Stomach (tissue), 9 donors: Measurements from ENCODE around the gene ATP9A. TPM values are rescaled to one million over a fixed set of nuclear protein-coding genes. Genes with fewer than 3 reads are reported as not detected.

Experiments used
- DNase-seq, 2 donors: peaks; one replicate each; pipeline versions ENCODE4 v3.0.0 to v3.0.0-alpha.2; 2013 to 2019
- H3K27ac ChIP-seq, 5 donors: fragments of 200-600 bp in 4 of 5; sonication (generic) in 4 of 5; one replicate each; pipeline ENCODE4 v1.5.1; 2013 to 2019; ENCODE audit warnings: mild to moderate bottlenecking in 1 of 5, moderate library complexity in 1 of 5
- H3K27me3 ChIP-seq, 3 donors: fragments of 200-600 bp; sonication (generic); one replicate each; pipeline ENCODE4 v1.5.1; 2017 to 2019; ENCODE audit warnings: mixed run types in 1 of 3
- H3K36me3 ChIP-seq, 4 donors: fragments of 200-600 bp; sonication (generic); 1 replicate in 3 of 4; 2 replicates in 1 of 4; pipeline ENCODE4 v1.5.1; 2016 to 2019
- H3K4me1 ChIP-seq, 4 donors: fragments of 200-600 bp; sonication (generic); one replicate each; pipeline ENCODE4 v1.5.1; 2016 to 2019
- H3K4me3 ChIP-seq, 4 donors: fragments of 200-600 bp; sonication (generic) in 3 of 4; one replicate each; pipeline ENCODE4 v1.5.1; 2016 to 2019; ENCODE audit warnings: mild to moderate bottlenecking in 1 of 4
- H3K9me3 ChIP-seq, 4 donors: fragments of 200-600 bp; sonication (generic); one replicate each; pipeline ENCODE4 v1.5.1; 2016 to 2019
- EP300 ChIP-seq: sonication (generic); formaldehyde crosslinking; IDR thresholded peaks from one replicate; pipeline ENCODE4 v1.6.1; 2017; ENCODE audit warnings: antibody characterized with exemption
- POLR2A ChIP-seq, 4 donors: fragments of 450-650 bp; IDR thresholded peaks; one replicate each; pipeline ENCODE4 v1.6.1; 2016; ENCODE audit warnings: antibody characterized with exemption in 4 of 4, control low read depth in 2 of 4, mild to moderate bottlenecking in 1 of 4, moderate library complexity in 1 of 4
- POLR2AphosphoS5 ChIP-seq, 3 donors: sonication (generic); formaldehyde crosslinking; IDR thresholded peaks; one replicate each; pipeline ENCODE4 v1.6.1; 2016; ENCODE audit warnings: antibody characterized with exemption in 3 of 3
- WGBS, 5 donors: extraction: QIAGEN DNeasy Blood & Tissue Kit in 3 of 5; methylation state at CpG; one replicate each; pipeline versions ENCODE4 v1.1.5 to v1.1.7; 2013 to 2018; 5-methylcytosine and 5-hydroxymethylcytosine counted together
- intact Hi-C: fragments of 100-400 bp; cut with DNase I; formaldehyde crosslinking; loops from one replicate; pipeline ENCODE4 v1.15.1; 2023; ENCODE audit warnings: low total_unique reads
- polyA plus RNA-seq, 3 donors: library from polyadenylated mRNA; stranded (reverse); fragments of 200-250 nt; gene quantifications; one replicate each; pipeline ENCODE4 v1.2.3, GENCODE V29; 2013
- total RNA-seq, 5 donors: library from RNA; depleted of rRNA; stranded (reverse); fragments of >200 nt; gene quantifications; one replicate each; pipeline versions ENCODE4 v1.1.0 to v1.2.3, GENCODE V29; 2014 to 2016
- TF ChIP-seq, protein P1 (sequence below), 7 experiments: fragments of 450-650 bp in 4 of 7; fragments of 200-600 bp in 3 of 7; sonication (generic) in 3 of 7; IDR thresholded peaks; one replicate each; pipeline ENCODE4 v1.5.1; 2016 to 2019; ENCODE audit warnings: antibody characterized with exemption in 7 of 7, control low read depth in 2 of 7, mild to moderate bottlenecking in 1 of 7
- donor health status: healthy with polysubstance abuse.
- donor health status: Bipolar disorder and iron deficiency.
- donor health status: healthy.

Gene ATP9A
- total and polyA plus RNA-seq, 8 donors: 3.2 to 58.9 (median 12.7) TPM

DNA sequence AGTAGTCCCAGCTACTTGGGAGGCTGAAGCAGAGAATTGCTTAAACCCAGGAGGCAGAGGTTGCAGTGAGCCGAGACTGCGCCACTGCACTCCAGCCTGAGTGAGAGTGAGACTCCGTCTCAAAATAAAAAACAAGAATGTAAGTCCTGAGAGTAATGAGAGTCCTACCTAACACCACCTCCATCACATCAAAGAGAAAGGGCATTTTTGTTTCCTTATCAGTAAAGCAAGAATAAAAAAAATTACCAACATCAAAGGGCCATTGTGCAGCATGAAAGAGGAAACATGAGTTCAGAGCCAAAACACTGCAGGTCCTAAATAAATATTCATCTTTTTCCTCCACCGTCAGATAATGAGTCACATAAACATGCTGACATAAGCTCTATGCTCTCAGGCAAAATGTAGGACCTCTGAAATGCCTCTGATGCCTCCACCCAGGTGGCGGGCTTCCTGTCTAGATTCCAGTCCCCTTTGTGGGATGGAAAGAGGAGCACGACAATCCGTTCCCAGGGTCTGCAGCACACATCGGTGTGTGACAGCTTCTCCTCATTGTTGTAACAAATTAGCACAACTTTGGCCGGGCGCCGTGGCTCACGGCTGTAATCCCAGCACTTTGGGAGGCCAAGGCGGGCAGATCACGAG is 7.2 kb downstream of the ATP9A start:
- peak in 2 of 3 donors; percentile 31 to 34 for TF ChIP-seq POLR2AphosphoS5 (IDR thresholded peaks at IDR 0.05)
- no peak for TF ChIP-seq EP300
- TF ChIP-seq, protein P1, sequence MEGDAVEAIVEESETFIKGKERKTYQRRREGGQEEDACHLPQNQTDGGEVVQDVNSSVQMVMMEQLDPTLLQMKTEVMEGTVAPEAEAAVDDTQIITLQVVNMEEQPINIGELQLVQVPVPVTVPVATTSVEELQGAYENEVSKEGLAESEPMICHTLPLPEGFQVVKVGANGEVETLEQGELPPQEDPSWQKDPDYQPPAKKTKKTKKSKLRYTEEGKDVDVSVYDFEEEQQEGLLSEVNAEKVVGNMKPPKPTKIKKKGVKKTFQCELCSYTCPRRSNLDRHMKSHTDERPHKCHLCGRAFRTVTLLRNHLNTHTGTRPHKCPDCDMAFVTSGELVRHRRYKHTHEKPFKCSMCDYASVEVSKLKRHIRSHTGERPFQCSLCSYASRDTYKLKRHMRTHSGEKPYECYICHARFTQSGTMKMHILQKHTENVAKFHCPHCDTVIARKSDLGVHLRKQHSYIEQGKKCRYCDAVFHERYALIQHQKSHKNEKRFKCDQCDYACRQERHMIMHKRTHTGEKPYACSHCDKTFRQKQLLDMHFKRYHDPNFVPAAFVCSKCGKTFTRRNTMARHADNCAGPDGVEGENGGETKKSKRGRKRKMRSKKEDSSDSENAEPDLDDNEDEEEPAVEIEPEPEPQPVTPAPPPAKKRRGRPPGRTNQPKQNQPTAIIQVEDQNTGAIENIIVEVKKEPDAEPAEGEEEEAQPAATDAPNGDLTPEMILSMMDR (IDR thresholded peaks at IDR 0.05): no peak
- TF ChIP-seq POLR2A (IDR thresholded peaks at IDR 0.05): no peak
- Histone ChIP-seq H3K9me3 (no peaks in the 10 kb centered on the region), H3K36me3 (no peaks in the 10 kb centered on the region), H3K27ac (peak overlapping the region; percentile 30 to 85 (median 72)), H3K4me3 (no peak overlapping the region), H3K27me3 (no peaks in the 10 kb centered on the region), H3K4me1 (peaks cover 12 to 66% (median 34%) of the 10 kb centered on the region in 4 donors)
- peak in 1 of 2 donors; percentile 74 for DNase-seq
- 31 to 59% (median 40%) methylated on average over 13 to 14 of the region's 14 CpGs for WGBS, 5 donors
- intact Hi-C loops: no loop called here

DNA sequence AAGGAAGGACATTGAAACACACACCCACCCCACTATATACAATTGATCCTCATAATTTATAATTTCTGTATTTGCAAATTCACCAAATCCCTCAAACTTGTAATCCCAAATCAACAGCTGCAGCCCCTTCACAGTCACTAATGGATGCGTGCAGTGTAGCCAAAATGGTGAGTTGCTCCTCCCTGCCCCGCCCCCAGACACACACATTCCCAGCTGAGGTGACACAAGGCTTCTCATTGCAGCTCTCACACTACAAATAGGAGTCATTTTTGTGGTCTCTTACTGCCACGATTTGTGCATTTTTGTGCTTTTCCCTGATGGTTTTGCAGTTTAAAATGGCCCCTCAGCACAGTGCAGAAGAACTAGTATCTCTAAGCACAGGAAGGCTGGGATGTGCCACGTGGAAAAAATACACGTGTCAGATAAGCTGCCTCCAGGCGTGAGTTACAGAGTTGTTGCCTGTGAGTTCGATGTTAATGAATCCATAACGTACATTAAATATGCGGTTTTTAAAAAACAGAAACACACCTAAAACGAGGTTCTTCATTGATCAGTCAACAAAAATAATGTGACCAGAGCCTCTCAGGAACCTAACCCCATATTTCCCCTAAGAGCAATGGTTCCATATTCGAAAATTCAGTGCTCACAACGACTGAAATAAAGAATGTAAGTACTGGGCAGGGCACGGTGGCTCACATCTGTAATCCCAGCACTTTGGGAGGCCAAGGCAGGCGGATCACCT is 8.2 kb downstream of the ATP9A start:
- no peak for DNase-seq
- no peaks in the 10 kb centered on the region for H3K36me3 ChIP-seq
- no peaks in the 10 kb centered on the region for H3K27me3 ChIP-seq
- no peaks in the 10 kb centered on the region for H3K9me3 ChIP-seq
- H3K4me3 ChIP-seq: no peak overlapping the region
- intact Hi-C loops: no loop called here
- 71 to 86% (median 76%) methylated on average over 14 of the region's 14 CpGs for WGBS, 5 donors
- peak overlapping the region in 2 of 5 donors; percentile 72 to 85 for H3K27ac ChIP-seq
- peaks cover 12 to 56% (median 31%) of the 10 kb centered on the region in 4 donors for H3K4me1 ChIP-seq
- TF ChIP-seq POLR2AphosphoS5 (IDR thresholded peaks at IDR 0.05): no peak
- no peak for TF ChIP-seq POLR2A (IDR thresholded peaks at IDR 0.05)
- TF ChIP-seq, protein P1 (IDR thresholded peaks at IDR 0.05): no peak
- TF ChIP-seq EP300: no peak

DNA sequence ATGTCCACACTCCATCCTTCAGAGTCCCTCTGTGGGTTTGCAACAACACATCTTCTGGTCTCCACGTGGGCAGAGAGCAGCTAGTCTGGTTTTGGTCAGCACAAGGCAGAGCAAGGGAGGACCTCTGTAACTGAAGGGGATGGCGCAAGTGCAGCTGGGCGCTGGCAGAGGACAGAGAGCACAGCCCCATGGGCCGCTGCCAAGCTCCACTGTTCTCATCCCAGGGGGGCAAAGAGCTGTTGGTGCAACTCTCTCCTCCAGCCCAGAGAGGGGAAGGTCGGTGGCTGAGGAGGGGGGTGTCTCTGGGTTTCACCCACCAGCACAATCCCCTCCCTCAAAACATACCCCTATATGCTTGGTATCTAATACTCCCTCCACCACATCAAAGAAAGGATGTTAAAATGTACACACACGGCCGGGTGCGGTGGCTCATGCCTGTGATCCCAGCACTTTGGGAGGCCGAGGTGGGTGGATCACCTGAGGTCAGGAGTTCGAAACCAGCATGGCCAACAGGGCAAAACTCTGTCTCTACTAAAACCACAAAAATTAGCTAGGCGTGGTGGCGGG is 9.1 kb downstream of the ATP9A start:
- Histone ChIP-seq H3K4me1 (peaks cover 12 to 54% (median 32%) of the 10 kb centered on the region in 4 donors), H3K27me3 (no peaks in the 10 kb centered on the region), H3K9me3 (no peaks in the 10 kb centered on the region), H3K27ac (peak overlapping the region in 4 of 5 donors; percentile 19 to 49 (median 39)), H3K4me3 (no peak overlapping the region), H3K36me3 (no peaks in the 10 kb centered on the region)
- DNase-seq: no peak
- 68 to 88% (median 72%) methylated on average over 8 to 12 of the region's 12 CpGs for WGBS, 5 donors
- TF ChIP-seq EP300 (no peak), POLR2AphosphoS5 (IDR thresholded peaks at IDR 0.05) (no peak), POLR2A (IDR thresholded peaks at IDR 0.05) (no peak)
- TF ChIP-seq, protein P1 (IDR thresholded peaks at IDR 0.05): no peak
- intact Hi-C loops: no loop called here

- Histone ChIP-seq H3K27ac (peak overlapping the region in 4 of 5 donors; percentile 23 to 68 (median 50)), H3K4me1 (peaks cover 18 to 65% (median 46%) of the 10 kb centered on the region in 4 donors), H3K4me3 (no peak overlapping the region), H3K27me3 (no peaks in the 10 kb centered on the region), H3K36me3 (no peaks in the 10 kb centered on the region), H3K9me3 (no peaks in the 10 kb centered on the region)
- TF ChIP-seq EP300 (no peak), POLR2A (IDR thresholded peaks at IDR 0.05) (no peak), POLR2AphosphoS5 (IDR thresholded peaks at IDR 0.05) (no peak)
- TF ChIP-seq, protein P1 (IDR thresholded peaks at IDR 0.05): no peak
- DNase-seq: peak in 1 of 2 donors; percentile 51
- intact Hi-C loops: no loop called here
- 31 to 54% (median 35%) methylated on average over 10 of the region's 10 CpGs for WGBS, 5 donors
These were observed 11.0 kb downstream of the ATP9A start for GRCh38 chr20:51757226-51757625.
